ENCODE results near the gene SH3TC1.

SH3TC1 gene

DNA sequence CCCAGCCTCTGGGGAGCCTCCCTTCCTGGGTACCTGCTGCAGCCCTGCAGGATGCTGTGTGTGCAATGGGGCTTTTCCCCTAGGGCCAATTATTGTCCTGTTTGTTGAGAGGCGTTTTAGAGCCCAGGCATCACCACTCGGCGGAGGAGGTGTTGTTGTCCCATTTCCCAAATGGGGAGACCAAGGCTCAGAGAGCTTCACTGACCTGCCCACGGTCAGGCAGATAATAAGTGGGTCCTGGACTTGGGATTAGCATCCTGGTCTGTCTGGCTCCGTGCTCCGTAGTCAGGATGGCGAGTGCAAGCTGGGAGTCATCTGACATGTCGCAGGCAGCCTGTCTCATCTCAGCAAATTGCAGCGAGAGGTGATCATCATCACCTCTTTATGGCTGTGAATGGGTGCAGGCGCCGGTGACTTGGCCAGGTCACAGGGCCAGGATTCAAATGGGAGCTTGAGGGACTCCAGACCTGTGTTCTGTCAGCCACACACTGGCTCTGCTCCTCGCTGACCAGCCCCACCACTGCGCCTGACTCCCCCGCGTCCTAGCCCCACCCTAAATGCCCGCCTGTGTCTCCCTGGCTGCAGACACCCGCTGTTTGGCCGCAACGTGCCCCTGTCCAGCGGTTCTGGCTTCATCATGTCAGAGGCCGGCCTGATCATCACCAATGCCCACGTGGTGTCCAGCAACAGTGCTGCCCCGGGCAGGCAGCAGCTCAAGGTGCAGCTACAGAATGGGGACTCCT, 87.1 kb downstream of the SH3TC1 start:
- no peak for DNase-seq (ENCODE audit: low read depth in 1 of 2, low spot score in 1 of 2)

DNA sequence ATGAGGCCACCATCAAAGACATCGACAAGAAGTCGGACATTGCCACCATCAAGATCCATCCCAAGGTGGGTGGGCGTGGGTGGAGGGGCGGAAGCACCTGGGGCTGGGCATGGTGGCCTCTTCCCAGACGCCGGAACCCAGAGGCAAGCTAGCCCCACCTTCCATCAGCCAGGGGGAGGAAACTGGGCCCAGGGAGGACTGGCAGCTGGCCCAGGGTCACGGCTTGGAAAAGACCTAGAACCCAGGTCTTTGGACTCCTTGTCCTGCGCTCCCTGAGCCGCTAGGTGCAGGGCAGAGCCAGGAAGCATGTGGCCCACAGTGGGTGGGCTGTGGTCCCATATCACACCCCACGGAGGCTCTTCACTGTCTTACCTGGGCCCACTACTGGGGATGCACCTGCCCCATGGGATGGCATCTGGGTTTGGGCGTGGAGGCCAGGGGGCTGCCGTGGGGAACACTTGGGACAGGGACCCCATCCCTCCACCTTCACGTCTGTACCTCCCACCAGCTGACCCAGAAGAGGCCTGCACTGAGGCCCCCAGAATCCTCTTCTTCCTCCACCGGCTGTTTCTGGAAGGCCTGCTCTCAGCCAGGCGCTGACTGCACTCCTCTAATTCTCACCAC, 87.7 kb downstream of the SH3TC1 start:
- DNase-seq (ENCODE audit: low read depth in 1 of 2, low spot score in 1 of 2): no peak

DNA sequence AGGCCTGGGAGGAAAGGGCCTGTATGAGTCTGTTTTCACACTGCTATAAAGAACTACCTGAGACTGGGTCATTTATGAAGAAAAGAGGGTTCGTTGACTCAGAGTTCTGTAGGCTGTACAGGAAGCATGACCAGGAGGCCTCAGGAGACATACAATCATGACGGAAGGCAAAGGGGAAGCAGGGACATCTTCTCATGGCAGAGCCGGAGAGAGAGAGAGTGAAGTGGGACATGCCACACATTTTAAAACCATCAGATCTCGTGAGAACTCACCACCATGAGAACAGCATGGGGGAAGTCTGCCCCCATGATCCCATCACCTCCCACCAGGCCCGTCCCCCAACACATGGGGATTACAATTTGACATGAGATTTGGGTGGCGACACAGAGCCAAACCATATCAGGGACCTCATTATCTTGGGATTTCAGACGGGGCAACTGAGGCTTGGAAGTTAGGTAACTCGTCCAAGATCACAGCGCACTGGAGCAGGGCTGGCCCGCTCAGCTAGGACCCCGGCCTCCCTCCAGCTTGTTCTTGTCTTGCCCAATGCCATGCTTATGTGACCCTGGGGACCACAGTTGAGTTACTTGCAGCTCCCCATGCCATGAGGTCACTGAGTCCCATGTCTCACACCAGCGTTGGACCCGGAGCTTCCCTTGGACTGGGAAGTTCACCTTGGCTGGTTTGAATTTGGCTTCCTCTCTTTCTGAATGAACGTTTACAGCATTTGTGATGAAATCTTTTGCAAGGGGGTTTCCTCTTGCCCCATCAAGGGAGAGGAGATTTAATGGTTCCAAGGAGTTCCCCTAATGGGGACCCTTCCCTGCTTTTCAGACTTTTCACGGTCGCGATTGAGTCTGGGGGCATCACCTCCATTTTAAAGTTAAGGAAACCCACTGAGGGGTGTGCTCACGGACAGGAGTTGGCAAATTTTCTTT, 88.5 kb downstream of the SH3TC1 start:
- DNase-seq (ENCODE audit: low read depth in 1 of 2, low spot score in 1 of 2): no peak

DNA sequence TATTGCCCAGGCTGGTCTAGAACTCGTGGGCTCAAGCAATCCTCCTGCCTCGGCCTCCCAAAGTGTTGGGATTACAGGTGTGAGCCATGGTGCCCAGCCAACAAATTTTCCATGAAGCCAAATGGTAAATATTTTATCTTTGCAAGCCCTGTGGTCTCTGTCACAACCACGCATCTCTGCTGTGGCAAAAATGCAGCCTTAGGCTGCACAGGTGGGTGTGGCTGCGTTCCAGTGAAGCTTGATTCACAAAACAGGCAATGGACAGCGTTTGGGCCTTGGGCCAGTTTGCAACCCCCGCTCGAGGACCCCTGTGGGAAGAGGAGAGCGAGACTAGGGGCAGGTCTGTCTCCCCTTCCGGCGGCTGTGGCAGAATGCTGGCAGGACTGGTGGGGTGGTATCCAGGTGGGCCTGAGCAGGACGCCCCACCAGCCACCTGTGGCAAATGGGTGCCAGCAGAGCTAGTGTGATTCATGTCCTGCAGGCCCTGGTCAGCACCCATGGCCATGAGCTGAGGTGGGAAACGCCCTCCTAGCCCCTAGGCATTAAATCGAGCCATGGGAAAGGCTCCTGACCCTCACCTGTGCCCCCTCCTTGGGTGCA, 90.2 kb downstream of the SH3TC1 start:
- no peak for DNase-seq (ENCODE audit: low read depth in 1 of 2, low spot score in 1 of 2)

DNA sequence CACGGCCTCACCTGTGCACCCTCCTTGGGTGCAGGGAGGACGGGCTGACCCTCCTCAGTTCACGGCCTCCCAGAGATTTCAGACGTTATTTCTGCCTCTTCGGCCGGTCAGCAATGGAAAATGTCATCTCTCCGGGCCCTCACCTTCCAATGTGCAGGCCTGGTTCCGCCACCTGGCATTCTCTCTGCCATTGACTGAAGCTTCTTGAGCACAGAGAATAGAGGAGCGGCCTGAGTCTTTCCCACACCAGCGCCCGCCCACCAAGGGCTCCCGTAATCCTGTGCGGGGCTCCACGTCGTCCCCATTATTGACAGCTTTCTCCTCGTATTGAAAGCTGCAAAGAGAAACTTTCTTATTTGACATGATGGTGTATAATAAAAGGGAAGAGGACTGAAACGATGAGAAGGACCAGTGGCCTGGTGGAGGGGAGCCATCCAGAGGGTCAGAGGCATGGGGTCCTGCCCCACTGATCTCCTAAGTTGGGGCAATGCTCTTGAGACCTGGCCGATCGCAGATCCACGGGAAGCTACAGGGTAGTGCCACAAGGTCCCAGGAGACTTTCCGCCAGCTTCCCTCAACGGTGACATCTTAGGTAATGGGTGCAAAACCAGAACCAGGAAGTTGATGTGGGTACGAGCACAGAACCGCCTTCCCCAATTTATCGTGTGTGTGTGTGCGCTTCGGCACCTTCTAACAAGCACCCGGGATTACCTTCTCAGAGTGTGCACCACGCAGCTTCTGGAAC, 91.0 kb downstream of the SH3TC1 start:
- no peak for DNase-seq (ENCODE audit: low read depth in 1 of 2, low spot score in 1 of 2)

DNA sequence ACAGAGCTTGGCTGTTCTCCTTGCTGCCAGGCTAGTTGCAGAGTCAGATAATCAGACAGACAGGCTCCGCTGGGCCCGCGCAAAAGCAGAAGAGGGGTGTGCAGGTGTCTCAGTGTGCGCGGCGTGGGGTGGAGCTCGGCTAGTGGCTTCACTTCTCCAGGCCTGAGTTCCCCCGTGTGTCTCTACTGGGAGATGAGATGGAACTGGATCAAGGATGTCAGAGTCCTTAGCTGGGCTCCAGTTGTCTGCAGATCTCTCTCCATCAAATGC, 91.5 kb downstream of the SH3TC1 start:
- no peak for DNase-seq (ENCODE audit: low read depth in 1 of 2, low spot score in 1 of 2)
